Measurements from ENCODE around the gene SELENOT.
"Not testable (repeated sequence)": the region's sequence is repeated elsewhere in the genome, so short reads cannot be mapped to it uniquely, and the experiment has no call there.

SELENOT gene

DNA sequence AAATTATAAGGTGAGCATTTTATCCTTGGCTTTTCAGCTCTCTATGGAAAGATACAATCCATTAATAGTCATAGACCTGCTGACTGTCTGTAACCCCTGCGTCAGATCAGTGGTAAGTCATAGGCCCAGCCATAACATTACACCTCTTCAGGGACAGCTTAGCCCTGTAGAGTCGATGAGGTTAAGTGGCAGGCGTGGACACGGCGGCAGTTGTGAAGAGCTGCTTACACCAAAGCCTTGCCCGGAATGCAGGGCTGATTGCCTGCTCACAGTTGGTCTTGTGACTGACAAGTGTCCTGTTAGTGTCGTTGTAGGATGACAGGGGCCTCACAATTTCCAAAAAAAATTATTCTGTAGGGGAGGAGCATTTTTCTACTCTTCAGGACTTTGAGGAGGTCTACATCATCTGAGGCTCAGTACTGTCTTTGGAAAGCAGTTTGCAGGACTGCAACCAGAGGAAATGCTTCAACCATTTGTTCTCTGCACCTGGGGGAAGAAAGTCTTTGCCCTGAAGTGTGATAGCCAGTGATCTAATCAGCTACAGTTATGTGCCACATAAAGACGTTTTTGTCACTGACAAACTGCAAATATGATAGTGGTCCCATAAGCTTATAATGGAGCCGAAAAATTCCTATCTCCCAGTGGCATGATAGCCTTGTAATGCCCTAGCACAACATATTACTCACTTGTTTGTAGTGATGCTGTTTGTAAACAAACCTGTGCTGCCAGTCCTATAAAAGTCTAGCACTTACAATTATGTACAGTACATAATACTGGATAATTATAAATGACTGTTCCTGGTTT lies 14.9 kb upstream of the SELENOT start:
- no peak for DNase-seq (ENCODE audit: extremely low read depth, insufficient read length)
- no peak overlapping the region for H3K4me3 ChIP-seq (replicated peaks; ENCODE audit: low read depth, low read length)
- H3K36me3 ChIP-seq (ENCODE audit: control insufficient read depth, insufficient read depth, low read length) = peaks cover 5% of the 10 kb centered on the region
- TF ChIP-seq, protein P1, sequence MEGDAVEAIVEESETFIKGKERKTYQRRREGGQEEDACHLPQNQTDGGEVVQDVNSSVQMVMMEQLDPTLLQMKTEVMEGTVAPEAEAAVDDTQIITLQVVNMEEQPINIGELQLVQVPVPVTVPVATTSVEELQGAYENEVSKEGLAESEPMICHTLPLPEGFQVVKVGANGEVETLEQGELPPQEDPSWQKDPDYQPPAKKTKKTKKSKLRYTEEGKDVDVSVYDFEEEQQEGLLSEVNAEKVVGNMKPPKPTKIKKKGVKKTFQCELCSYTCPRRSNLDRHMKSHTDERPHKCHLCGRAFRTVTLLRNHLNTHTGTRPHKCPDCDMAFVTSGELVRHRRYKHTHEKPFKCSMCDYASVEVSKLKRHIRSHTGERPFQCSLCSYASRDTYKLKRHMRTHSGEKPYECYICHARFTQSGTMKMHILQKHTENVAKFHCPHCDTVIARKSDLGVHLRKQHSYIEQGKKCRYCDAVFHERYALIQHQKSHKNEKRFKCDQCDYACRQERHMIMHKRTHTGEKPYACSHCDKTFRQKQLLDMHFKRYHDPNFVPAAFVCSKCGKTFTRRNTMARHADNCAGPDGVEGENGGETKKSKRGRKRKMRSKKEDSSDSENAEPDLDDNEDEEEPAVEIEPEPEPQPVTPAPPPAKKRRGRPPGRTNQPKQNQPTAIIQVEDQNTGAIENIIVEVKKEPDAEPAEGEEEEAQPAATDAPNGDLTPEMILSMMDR (IDR thresholded peaks at IDR 0.05; ENCODE audit: insufficient read depth, low read length, poor library complexity, severe bottlenecking) = no peak
- no peaks in the 10 kb centered on the region for H3K27me3 ChIP-seq (replicated peaks; ENCODE audit: control insufficient read depth, insufficient read depth, low read length)

- no peak for DNase-seq (ENCODE audit: extremely low read depth, insufficient read length)
- Histone ChIP-seq H3K27me3 (replicated peaks; ENCODE audit: control insufficient read depth, insufficient read depth, low read length) (no peaks in the 10 kb centered on the region), H3K4me3 (replicated peaks; ENCODE audit: low read depth, low read length) (no peak overlapping the region), H3K36me3 (ENCODE audit: control insufficient read depth, insufficient read depth, low read length) (peaks cover 5% of the 10 kb centered on the region)
- TF ChIP-seq, protein P1 (IDR thresholded peaks at IDR 0.05; ENCODE audit: insufficient read depth, low read length, poor library complexity, severe bottlenecking) = no peak
These were observed 13.4 kb upstream of the SELENOT start for GRCh38 chr3:150589759-150590158.

GRCh38 chr3:150594150-150594549 lies 9.0 kb upstream of the SELENOT start:
- Histone ChIP-seq H3K27me3 (replicated peaks; ENCODE audit: control insufficient read depth, insufficient read depth, low read length) (no peaks in the 10 kb centered on the region), H3K36me3 (ENCODE audit: control insufficient read depth, insufficient read depth, low read length) (no peaks in the 10 kb centered on the region), H3K4me3 (replicated peaks; ENCODE audit: low read depth, low read length) (no peak overlapping the region)
- TF ChIP-seq, protein P1 (IDR thresholded peaks at IDR 0.05; ENCODE audit: insufficient read depth, low read length, poor library complexity, severe bottlenecking) = no peak
- no peak for DNase-seq (ENCODE audit: extremely low read depth, insufficient read length)

DNA sequence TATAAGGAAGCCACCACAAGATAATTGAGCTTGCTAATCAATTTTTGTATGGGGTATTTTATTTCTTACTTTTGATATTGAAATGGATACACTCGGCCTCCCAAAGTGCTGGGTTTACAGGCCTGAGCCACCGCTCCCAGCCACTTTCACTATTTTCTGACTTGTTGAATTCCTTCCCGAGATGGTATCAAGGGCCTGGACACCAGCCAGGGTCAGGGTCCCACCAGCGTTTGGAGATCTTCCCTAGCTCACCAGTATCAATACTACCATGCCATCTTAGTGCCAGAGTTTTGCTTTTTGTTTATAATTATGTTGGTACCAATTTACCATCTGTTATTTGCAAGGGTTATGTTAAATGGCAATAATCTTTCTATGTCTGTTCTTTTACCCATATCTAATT lies 5.5 kb upstream of the SELENOT start:
- no peak overlapping the region for H3K4me3 ChIP-seq (replicated peaks; ENCODE audit: low read depth, low read length)
- H3K27me3 ChIP-seq (replicated peaks; ENCODE audit: control insufficient read depth, insufficient read depth, low read length) = no peaks in the 10 kb centered on the region
- TF ChIP-seq, protein P1 (IDR thresholded peaks at IDR 0.05; ENCODE audit: insufficient read depth, low read length, poor library complexity, severe bottlenecking) = no peak
- no peak for DNase-seq (ENCODE audit: extremely low read depth, insufficient read length)
- no peaks in the 10 kb centered on the region for H3K36me3 ChIP-seq (ENCODE audit: control insufficient read depth, insufficient read depth, low read length)

DNA sequence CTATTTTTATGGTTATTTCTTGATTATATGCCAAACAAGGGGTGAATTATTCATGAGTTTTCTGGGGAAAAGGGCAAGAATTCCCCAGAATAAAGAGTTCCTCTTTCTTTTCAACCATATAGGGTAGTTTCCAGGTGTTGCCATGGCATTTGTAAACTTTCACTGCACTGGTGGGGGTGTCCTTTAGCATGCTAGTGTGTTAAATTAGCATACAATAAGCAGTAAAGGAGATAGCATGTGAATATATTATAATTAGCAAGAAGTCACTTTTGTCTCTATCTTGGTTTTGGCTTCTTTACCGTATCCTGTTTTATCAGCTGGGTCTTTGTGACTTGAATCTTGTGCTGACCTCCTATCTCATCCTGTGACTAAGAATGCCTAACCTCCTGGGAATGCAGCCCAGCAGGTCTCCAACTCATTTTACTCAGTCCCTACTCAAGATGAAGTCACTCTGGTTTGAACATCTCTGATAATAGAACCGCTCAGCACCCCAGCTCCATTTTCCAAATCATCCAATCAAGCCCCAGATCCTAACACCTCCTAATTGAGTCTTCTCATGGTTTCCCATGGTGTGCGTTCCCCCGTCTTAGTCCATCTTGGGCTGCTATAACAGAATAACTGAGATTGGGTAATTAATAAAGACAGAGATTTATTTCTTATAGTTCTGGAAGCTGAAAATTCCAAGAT lies 3.4 kb upstream of the SELENOT start:
- TF ChIP-seq, protein P1 (IDR thresholded peaks at IDR 0.05; ENCODE audit: insufficient read depth, low read length, poor library complexity, severe bottlenecking) = no peak
- DNase-seq (ENCODE audit: extremely low read depth, insufficient read length) = no peak
- H3K27me3 ChIP-seq (replicated peaks; ENCODE audit: control insufficient read depth, insufficient read depth, low read length) = no peaks in the 10 kb centered on the region
- no peaks in the 10 kb centered on the region for H3K36me3 ChIP-seq (ENCODE audit: control insufficient read depth, insufficient read depth, low read length)
- peak overlapping the region; percentile 50 for H3K4me3 ChIP-seq (replicated peaks; ENCODE audit: low read depth, low read length)

GRCh38 chr3:150600647-150601530 lies 2.2 kb upstream of the SELENOT start:
- not testable (repeated sequence) for H3K36me3 ChIP-seq (ENCODE audit: control insufficient read depth, insufficient read depth, low read length); H3K27me3 ChIP-seq (replicated peaks; ENCODE audit: control insufficient read depth, insufficient read depth, low read length); DNase-seq (ENCODE audit: extremely low read depth, insufficient read length)
- H3K4me3 ChIP-seq (replicated peaks; ENCODE audit: low read depth, low read length) = peak overlapping the region; percentile 50

Data from GM06990 (cell line).